ENCODE measurements around the gene PON3. TPM values are rescaled to one million over a fixed set of nuclear protein-coding genes. Genes with fewer than 3 reads are reported as not detected.

The PON3 gene
- total RNA-seq, 1 donor from 2014 or later, result not detected

- DNase-seq (ENCODE audit: low spot score), result no peak
- H3K27ac Mint-ChIP-seq, result no peak overlapping the region
Measured at GRCh38 chr7:95375591-95376257, 20.5 kb downstream of the PON3 start.

DNA sequence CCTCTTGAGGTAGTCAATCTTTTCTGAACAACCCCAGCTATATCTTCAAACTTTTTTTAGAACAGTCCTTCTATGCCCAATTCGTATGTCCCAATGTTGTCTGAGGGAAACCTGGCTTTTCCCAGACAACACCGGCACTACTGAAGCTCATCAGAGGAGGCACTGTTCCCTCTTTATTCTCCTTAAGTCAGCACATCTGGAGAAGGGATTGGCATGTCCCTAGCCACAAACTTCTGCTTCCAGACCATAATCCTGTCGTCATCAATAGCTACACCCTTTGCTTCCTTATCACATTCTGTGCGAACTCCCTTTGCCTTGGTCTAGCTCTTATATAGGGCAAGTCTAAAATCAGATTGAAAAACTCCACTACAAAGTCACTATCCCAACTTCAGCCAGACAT lies 22.9 kb downstream of the PON3 start:
- Histone ChIP-seq H2AFZ (replicated peaks) (no peak overlapping the region), H3K9ac (no peak overlapping the region), H3K4me3 (no peak overlapping the region), H3K79me2 (ENCODE audit: low read depth) (no peaks in the 10 kb centered on the region), H3K9me3 (ENCODE audit: low read depth) (no peaks in the 10 kb centered on the region), H3F3A (ENCODE audit: low read depth) (no peaks in the 10 kb centered on the region), H3K4me2 (no peak overlapping the region), H3K4me1 (no peaks in the 10 kb centered on the region), H3K27me3 (no peaks in the 10 kb centered on the region), H3K36me3 (no peaks in the 10 kb centered on the region), H3K27ac (no peak overlapping the region), H4K20me1 (ENCODE audit: low read depth) (no peaks in the 10 kb centered on the region)
- DNase-seq (ENCODE audit: low spot score), result no peak
- peak; percentile 11 for TF ChIP-seq CTCF (IDR thresholded peaks at IDR 0.05)
- TF ChIP-seq EZH2 (IDR thresholded peaks at IDR 0.05), result no peak
- no peak for TF ChIP-seq EZH2phosphoT487 (IDR thresholded peaks at IDR 0.05)
- Mint-ChIP-seq H3K27ac (no peak overlapping the region), H3K4me3 (no peak overlapping the region), H3K36me3 (no peaks in the 10 kb centered on the region), H3K27me3 (ENCODE audit: insufficient read depth, low read depth) (no peaks in the 10 kb centered on the region), H3K9me3 (peaks cover 8% of the 10 kb centered on the region), H3K4me1 (peaks cover 3% of the 10 kb centered on the region)

More at GRCh38 chr7:95375591-95376257, 20.5 kb downstream of the PON3 start:
- Histone ChIP-seq H3K4me1 (no peaks in the 10 kb centered on the region), H3K36me3 (no peaks in the 10 kb centered on the region), H3K27ac (no peak overlapping the region), H3K9ac (no peak overlapping the region), H3K79me2 (ENCODE audit: low read depth) (no peaks in the 10 kb centered on the region), H3K9me3 (ENCODE audit: low read depth) (no peaks in the 10 kb centered on the region), H3K27me3 (no peaks in the 10 kb centered on the region), H2AFZ (replicated peaks) (no peak overlapping the region), H3K4me3 (no peak overlapping the region), H4K20me1 (ENCODE audit: low read depth) (no peaks in the 10 kb centered on the region), H3K4me2 (no peak overlapping the region), H3F3A (ENCODE audit: low read depth) (no peaks in the 10 kb centered on the region)
- TF ChIP-seq EZH2 (IDR thresholded peaks at IDR 0.05) (no peak), CTCF (IDR thresholded peaks at IDR 0.05) (no peak), EZH2phosphoT487 (IDR thresholded peaks at IDR 0.05) (no peak)
- peaks cover 3% of the 10 kb centered on the region for H3K36me3 Mint-ChIP-seq
- H3K27me3 Mint-ChIP-seq (ENCODE audit: insufficient read depth, low read depth), result no peaks in the 10 kb centered on the region
- no peak overlapping the region for H3K4me3 Mint-ChIP-seq
- peaks cover 3% of the 10 kb centered on the region for H3K4me1 Mint-ChIP-seq
- peaks cover 21% of the 10 kb centered on the region for H3K9me3 Mint-ChIP-seq

DNA sequence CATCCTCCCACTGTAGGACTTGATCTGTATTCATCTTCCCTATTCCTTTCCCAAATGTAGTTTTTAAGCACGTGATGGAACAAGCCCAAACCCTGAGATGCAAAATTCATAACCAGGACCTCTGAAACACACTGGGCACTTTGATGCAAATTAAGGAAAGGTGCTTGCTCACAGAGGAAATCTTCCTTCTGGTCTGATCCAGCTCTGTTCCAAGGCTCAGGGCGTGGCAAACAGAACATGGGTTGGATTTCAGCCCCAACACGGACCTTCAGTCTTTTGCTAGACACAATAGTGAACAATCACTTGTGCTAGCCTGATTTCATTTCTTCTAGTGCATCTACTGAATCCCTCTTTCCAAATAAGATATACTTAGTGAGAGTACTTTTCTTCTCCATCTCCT lies 27.9 kb downstream of the PON3 start:
- H3K4me1 ChIP-seq, result no peaks in the 10 kb centered on the region
- H3F3A ChIP-seq (ENCODE audit: low read depth), result no peaks in the 10 kb centered on the region
- no peak overlapping the region for H3K27ac Mint-ChIP-seq

More for the DNA sequence above, 27.9 kb downstream of the PON3 start:
- peaks cover 2% of the 10 kb centered on the region for H3K9me3 Mint-ChIP-seq
- no peak overlapping the region for H3K4me3 ChIP-seq
- no peak overlapping the region for H2AFZ ChIP-seq (replicated peaks)
- H4K20me1 ChIP-seq (ENCODE audit: low read depth), result no peaks in the 10 kb centered on the region
- no peaks in the 10 kb centered on the region for H3K36me3 Mint-ChIP-seq
- TF ChIP-seq EZH2 (IDR thresholded peaks at IDR 0.05) (no peak), CTCF (IDR thresholded peaks at IDR 0.05) (no peak), EZH2phosphoT487 (IDR thresholded peaks at IDR 0.05) (no peak)
- no peaks in the 10 kb centered on the region for H3K36me3 ChIP-seq
- H3K27me3 ChIP-seq, result no peaks in the 10 kb centered on the region
- no peaks in the 10 kb centered on the region for H3K27me3 Mint-ChIP-seq (ENCODE audit: insufficient read depth, low read depth)
- H3K4me3 Mint-ChIP-seq, result no peak overlapping the region
- H3K4me2 ChIP-seq, result no peak overlapping the region
- no peaks in the 10 kb centered on the region for H3K4me1 Mint-ChIP-seq
- no peak for DNase-seq (ENCODE audit: low spot score)
- no peaks in the 10 kb centered on the region for H3K79me2 ChIP-seq (ENCODE audit: low read depth)
- H3K9me3 ChIP-seq (ENCODE audit: low read depth), result no peaks in the 10 kb centered on the region
- H3K27ac ChIP-seq, result no peak overlapping the region
- no peak overlapping the region for H3K9ac ChIP-seq

Measured in neural progenitor cell (in vitro differentiated cells).